Glomerular visceral epithelial cell (primary cell): ENCODE measurements around the gene EMP3.

Source experiments
- DNase-seq: peaks from one replicate; pipeline ENCODE4 v3.0.0-alpha.2; 2016; ENCODE audit errors: extremely low spot score

EMP3 gene

DNA sequence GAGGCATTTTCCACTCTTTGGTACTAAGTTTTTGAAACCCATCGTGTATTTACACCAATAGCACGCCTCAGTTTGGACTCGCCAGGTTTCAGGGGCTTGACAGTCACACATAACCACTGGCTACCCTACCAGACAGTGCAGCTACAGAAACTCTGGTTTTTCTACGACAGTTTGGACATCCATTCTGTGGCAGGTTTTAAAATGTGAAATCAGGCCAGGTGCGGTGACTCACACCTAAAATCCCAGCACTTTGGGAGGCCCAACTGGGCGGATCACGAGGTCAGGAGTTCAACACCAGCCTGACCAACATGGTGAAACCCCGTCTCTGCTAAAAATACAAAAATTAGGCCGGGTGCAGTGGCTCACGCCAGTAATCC, 52.8 kb downstream of the EMP3 start:
- no peak for DNase-seq

DNA sequence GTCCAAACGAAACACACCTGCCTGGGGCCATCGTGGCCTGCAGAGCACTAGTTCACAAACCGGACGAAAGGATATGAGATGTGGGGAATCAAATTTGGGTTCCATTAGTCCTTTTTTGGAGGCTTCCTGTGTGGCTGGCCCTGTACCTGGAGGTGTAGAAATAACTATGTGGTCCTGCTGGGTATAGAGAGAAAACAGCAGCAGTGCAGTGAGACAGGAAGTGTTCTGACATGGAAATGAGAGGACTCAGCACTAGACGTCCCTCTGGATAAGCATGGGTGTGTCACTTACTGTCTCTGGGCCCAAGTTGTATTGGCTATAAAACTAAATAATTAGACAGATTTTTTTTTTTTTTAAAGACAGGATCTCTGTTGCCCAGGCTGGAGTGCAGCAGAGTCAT, 53.7 kb downstream of the EMP3 start:
- DNase-seq: no peak
